Sigmoid colon (tissue), 7 donors: ENCODE data around the gene FOXL2NB. TPM values are rescaled to one million over a fixed set of nuclear protein-coding genes. Genes with fewer than 3 reads are reported as not detected.

ENCODE experiments used
- polyA plus RNA-seq, 3 donors: library from polyadenylated mRNA; stranded (reverse); fragments of 200-250 nt; gene quantifications; one replicate each; pipeline ENCODE4 v1.2.3, GENCODE V29; 2013
- total RNA-seq, 4 donors: library from RNA; depleted of rRNA; stranded (reverse); fragments of >200 nt; gene quantifications; one replicate each; pipeline ENCODE4 v1.1.0, GENCODE V29; 2016
- donor health status: healthy with polysubstance abuse.
- donor health status: Bipolar disorder and iron deficiency.
- donor health status: healthy.

Gene FOXL2NB
- total and polyA plus RNA-seq, 7 donors, result under 0.01 TPM; not detected in 6

Other genes starting within 250 kb of the FOXL2NB start
- gene PIK3CB, start 112.3 kb upstream of the FOXL2NB start, total RNA-seq, result 10 to 100 TPM; 17.4 to 29.5 (median 22.2) TPM
- gene PIK3CB, start 112.3 kb upstream of the FOXL2NB start, polyA plus RNA-seq, result 10 to 100 TPM; 18.6 to 28.9 (median 22.0) TPM
- gene FOXL2, start 80 bp upstream of the FOXL2NB start, total RNA-seq, result not detected
- gene FOXL2, start 80 bp upstream of the FOXL2NB start, polyA plus RNA-seq, result not detected
- gene PRR23A, start 59.1 kb downstream of the FOXL2NB start, total RNA-seq, result not detected
- not detected for gene PRR23A, start 59.1 kb downstream of the FOXL2NB start, polyA plus RNA-seq
- not detected for gene PRR23B, start 73.7 kb downstream of the FOXL2NB start, total RNA-seq
- gene PRR23B, start 73.7 kb downstream of the FOXL2NB start, polyA plus RNA-seq, result not detected
- gene PRR23C, start 97.7 kb downstream of the FOXL2NB start, total RNA-seq, result not detected
- gene PRR23C, start 97.7 kb downstream of the FOXL2NB start, polyA plus RNA-seq, result not detected